HEK293T (cell line): ENCODE results near the gene RITA1.

ENCODE experiments used
- CTCF ChIA-PET: fragments of 350-600 bp; formaldehyde crosslinking; extraction: SDS; loops from one replicate; lab custom pipeline; 2021; ENCODE audit warnings: antibody characterized with exemption, inconsistent platforms; lab: Yijun Ruan, JAX
- POLR2A ChIA-PET: fragments of 350-600 bp; formaldehyde crosslinking; extraction: SDS; loops from one replicate; lab custom pipeline; 2020; ENCODE audit warnings: antibody characterized with exemption, inconsistent platforms; lab: Yijun Ruan, JAX
- DNase-seq: peaks from one replicate; pipeline ENCODE4 v3.0.0; 2012; ENCODE audit warnings: mixed read lengths; ENCODE audit errors: extremely low spot score
- ARNT ChIP-seq: fragments of 450-650 bp; IDR thresholded peaks from 2 replicates; pipeline ENCODE4 v1.6.1; 2017; ENCODE audit warnings: mild to moderate bottlenecking
- BHLHE40 ChIP-seq: fragments of 450-650 bp; IDR thresholded peaks from 2 replicates; pipeline ENCODE4 v1.6.1; 2016; ENCODE audit warnings: mild to moderate bottlenecking, moderate library complexity, borderline replicate concordance
- CTBP1 ChIP-seq: fragments of 450-650 bp; IDR thresholded peaks from 2 replicates; pipeline ENCODE4 v1.6.1; 2016; ENCODE audit warnings: borderline replicate concordance
- ELF4 ChIP-seq: fragments of 450-650 bp; IDR thresholded peaks from 2 replicates; pipeline ENCODE4 v1.6.1; 2017; ENCODE audit warnings: antibody characterized with exemption
- FOXA1 ChIP-seq: fragments of 450-650 bp; IDR thresholded peaks from 2 replicates; pipeline ENCODE4 v1.6.1; 2016; ENCODE audit warnings: mild to moderate bottlenecking
- FOXK2 ChIP-seq: fragments of 450-650 bp; IDR thresholded peaks from 2 replicates; pipeline ENCODE4 v1.6.1; 2016; ENCODE audit warnings: mild to moderate bottlenecking
- FOXM1 ChIP-seq: fragments of 450-650 bp; IDR thresholded peaks from 2 replicates; pipeline ENCODE4 v1.6.1; 2017; ENCODE audit warnings: mild to moderate bottlenecking, borderline replicate concordance
- HDGF ChIP-seq: fragments of 450-650 bp; IDR thresholded peaks from 2 replicates; pipeline ENCODE4 v1.6.1; 2017; ENCODE audit warnings: antibody characterized with exemption, borderline replicate concordance
- L3MBTL2 ChIP-seq: fragments of 450-650 bp; conservative IDR thresholded peaks from 2 replicates; pipeline ENCODE4 v1.6.1; 2016; ENCODE audit warnings: mild to moderate bottlenecking
- LEF1 ChIP-seq: fragments of 450-650 bp; IDR thresholded peaks from 2 replicates; pipeline ENCODE4 v1.6.1; 2017; ENCODE audit warnings: mild to moderate bottlenecking, borderline replicate concordance
- NFRKB ChIP-seq: fragments of 450-650 bp; IDR thresholded peaks from 2 replicates; pipeline ENCODE4 v1.6.1; 2016; ENCODE audit warnings: mild to moderate bottlenecking, moderate library complexity
- SP1 ChIP-seq: fragments of 450-650 bp; IDR thresholded peaks from 2 replicates; pipeline ENCODE4 v1.6.1; 2017
- SUZ12 ChIP-seq: fragments of 450-650 bp; IDR thresholded peaks from 2 replicates; pipeline ENCODE4 v1.6.1; 2016; ENCODE audit warnings: mild to moderate bottlenecking
- TARDBP ChIP-seq: fragments of 450-650 bp; IDR thresholded peaks from 2 replicates; pipeline ENCODE4 v1.6.1; 2016
- ZNF384 ChIP-seq: fragments of 450-650 bp; IDR thresholded peaks from 2 replicates; pipeline ENCODE4 v1.6.1; 2016
- TF ChIP-seq, protein P1 (sequence below): fragments of 450-650 bp; IDR thresholded peaks from 2 replicates; pipeline ENCODE4 v1.6.1; 2016

Gene RITA1

DNA sequence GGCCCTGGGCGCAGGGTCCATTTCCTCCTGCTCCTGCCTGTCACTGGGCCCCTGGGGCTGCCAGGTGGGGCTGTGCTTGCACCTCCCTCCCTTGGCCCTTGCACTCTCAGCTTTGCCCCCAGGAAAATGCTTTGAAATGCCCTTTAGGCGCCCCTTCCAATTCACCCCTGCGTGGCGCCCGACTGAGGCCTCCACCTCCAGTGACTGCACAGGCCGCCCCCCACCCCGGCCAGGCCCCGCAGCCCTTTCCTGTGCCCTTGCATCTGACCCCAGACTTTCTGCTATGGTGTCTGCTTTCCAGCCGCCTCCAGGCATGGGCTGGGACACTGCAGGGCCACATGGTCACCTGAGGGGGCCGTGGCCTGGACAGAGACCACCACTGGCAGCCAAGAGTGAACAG lies 17.7 kb upstream of the RITA1 start:
- no peak for DNase-seq
- CTCF ChIA-PET = no interaction called here
- TF ChIP-seq L3MBTL2 (no peak), CTBP1 (no peak), BHLHE40 (no peak), FOXK2 (no peak), NFRKB (no peak), FOXA1 (no peak), SP1 (no peak), LEF1 (no peak), FOXM1 (no peak), ARNT (no peak), ZNF384 (no peak)
- TF ChIP-seq, protein P1, sequence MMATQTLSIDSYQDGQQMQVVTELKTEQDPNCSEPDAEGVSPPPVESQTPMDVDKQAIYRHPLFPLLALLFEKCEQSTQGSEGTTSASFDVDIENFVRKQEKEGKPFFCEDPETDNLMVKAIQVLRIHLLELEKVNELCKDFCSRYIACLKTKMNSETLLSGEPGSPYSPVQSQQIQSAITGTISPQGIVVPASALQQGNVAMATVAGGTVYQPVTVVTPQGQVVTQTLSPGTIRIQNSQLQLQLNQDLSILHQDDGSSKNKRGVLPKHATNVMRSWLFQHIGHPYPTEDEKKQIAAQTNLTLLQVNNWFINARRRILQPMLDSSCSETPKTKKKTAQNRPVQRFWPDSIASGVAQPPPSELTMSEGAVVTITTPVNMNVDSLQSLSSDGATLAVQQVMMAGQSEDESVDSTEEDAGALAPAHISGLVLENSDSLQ = no peak
- POLR2A ChIA-PET = no interaction called here

DNA sequence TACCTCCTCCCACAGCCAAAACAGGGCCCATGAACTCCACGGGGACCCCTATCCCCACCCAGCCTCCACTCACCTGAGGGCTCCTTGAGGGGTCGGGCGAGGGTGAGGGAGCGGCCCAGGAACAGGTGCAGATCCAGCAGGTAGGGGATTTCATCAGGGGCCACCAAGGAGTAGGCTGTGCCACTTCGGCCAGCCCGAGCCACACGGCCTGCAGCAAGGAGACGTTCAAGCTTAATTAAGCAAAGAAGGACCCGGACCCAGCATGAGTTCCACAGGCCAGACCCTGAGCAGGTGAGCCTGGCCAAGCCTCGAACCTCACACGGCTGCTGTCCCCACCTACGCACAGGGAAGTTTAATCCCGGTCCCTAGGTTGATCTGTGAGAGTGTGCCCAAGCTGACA lies 15.8 kb upstream of the RITA1 start:
- no peak for TF ChIP-seq SUZ12
- TF ChIP-seq CTBP1 = no peak
- DNase-seq = no peak
- ChIA-PET CTCF (no interaction called here), POLR2A (no interaction called here)

DNA sequence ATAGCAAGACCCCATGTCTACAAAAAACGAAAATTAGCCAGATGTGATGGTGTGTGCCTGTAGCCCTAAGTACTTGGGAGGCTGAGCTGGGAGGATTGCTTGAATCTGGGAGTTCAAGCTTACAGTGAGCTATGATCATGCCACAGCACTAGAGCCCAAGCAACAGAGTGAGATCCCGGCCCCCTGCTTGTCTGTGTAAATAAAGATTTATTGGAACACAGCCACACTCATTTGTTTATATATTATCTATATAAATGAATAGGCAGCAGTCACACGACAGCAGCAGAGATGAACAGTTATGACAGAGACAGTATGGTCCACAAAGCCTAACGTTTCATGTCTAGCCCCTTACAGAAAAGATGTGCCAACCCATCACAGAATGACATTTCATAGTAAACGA lies 15.1 kb upstream of the RITA1 start:
- CTCF ChIA-PET = no interaction called here
- DNase-seq = no peak
- no peak for TF ChIP-seq NFRKB
- TF ChIP-seq LEF1 = no peak
- TF ChIP-seq SP1 = no peak
- TF ChIP-seq FOXK2 = no peak
- no peak for TF ChIP-seq TARDBP
- no peak for TF ChIP-seq L3MBTL2
- TF ChIP-seq FOXA1 = no peak
- no peak for TF ChIP-seq ARNT
- TF ChIP-seq, protein P1 = no peak
- no peak for TF ChIP-seq FOXM1
- POLR2A ChIA-PET = no interaction called here

- POLR2A ChIA-PET = no interaction called here
- CTCF ChIA-PET = no interaction called here
- TF ChIP-seq HDGF = no peak
- TF ChIP-seq NFRKB = no peak
- TF ChIP-seq L3MBTL2 = no peak
- no peak for TF ChIP-seq ZNF384
- TF ChIP-seq FOXK2 = no peak
- no peak for TF ChIP-seq SP1
- no peak for TF ChIP-seq TARDBP
- TF ChIP-seq, protein P1 = no peak
- TF ChIP-seq FOXM1 = no peak
- no peak for TF ChIP-seq BHLHE40
- no peak for TF ChIP-seq LEF1
- TF ChIP-seq SUZ12 = no peak
- no peak for TF ChIP-seq CTBP1
- no peak for TF ChIP-seq FOXA1
- TF ChIP-seq ELF4 = no peak
- no peak for TF ChIP-seq ARNT
- DNase-seq = no peak
These were observed 14.6 kb upstream of the RITA1 start for GRCh38 chr12:113170926-113171325.

DNA sequence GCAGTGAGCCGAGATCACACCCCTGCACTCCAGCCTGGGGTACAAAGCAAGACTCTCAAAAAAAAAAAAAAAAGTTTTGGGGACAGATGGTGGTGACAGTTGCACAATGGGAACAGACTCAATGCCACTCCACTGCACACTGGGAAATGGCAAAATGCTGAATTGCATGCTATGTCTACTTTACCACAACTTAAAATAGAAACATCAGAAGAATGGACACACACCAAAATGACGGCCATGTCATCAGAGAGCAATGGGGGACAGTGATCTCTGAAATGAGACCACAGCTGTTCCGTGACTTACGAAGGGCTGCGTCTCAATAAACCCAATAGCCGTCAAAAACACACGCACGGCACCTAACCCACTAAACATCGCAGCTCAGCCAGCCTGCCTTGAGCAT lies 14.0 kb upstream of the RITA1 start:
- POLR2A ChIA-PET = no interaction called here
- TF ChIP-seq LEF1 (no peak), SUZ12 (no peak), FOXK2 (no peak), ZNF384 (no peak), HDGF (no peak), FOXA1 (no peak), BHLHE40 (no peak), NFRKB (no peak), L3MBTL2 (no peak), ARNT (no peak), ELF4 (no peak), SP1 (no peak), TARDBP (no peak), CTBP1 (no peak), FOXM1 (no peak)
- TF ChIP-seq, protein P1 = no peak

DNA sequence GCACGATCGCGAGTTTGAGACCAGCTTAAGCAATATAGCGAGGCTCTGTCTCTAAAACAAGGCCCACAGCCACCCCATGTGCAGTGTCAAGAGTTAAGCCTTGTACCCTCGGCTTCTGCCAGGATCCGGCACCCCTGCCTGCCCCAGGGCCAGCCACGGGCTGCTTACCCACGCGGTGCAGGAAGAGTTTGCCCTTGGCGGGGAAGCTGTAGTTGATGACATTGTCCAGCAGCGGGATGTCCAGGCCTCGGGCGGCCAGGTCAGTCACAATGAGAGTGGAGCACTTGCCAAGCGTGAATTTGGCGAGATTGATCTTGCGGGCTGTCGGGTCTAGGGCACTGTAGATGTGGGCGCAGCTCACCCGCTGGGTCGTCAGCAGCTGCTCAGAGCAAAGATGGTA lies 13.3 kb upstream of the RITA1 start:
- TF ChIP-seq, protein P1 = no peak
- TF ChIP-seq SUZ12 (no peak), ARNT (no peak), ELF4 (no peak), FOXK2 (no peak), BHLHE40 (no peak), HDGF (no peak), NFRKB (no peak), CTBP1 (no peak), SP1 (no peak), L3MBTL2 (no peak), FOXA1 (no peak), LEF1 (no peak), TARDBP (no peak), ZNF384 (no peak), FOXM1 (no peak)
- ChIA-PET POLR2A (interaction anchor here (1.2 kb wide), 1 partner anchor 12 kb away, joined by 3 read pairs; no protein-coding TSS in a partner anchor), CTCF (no interaction called here)
- no peak for DNase-seq

More for the DNA sequence above, 14.0 kb upstream of the RITA1 start:
- DNase-seq = no peak
- CTCF ChIA-PET = no interaction called here
